ENCODE results near the gene PRR15L. TPM values are rescaled to one million over a fixed set of nuclear protein-coding genes. Genes with fewer than 3 reads are reported as not detected.
A peak's percentile ranks its signal among the peaks of the same experiment; 100 is the strongest.

Gene PRR15L
- total and polyA plus RNA-seq, 2 of the 4 experiments (the other 2 are of a cell fraction) = not detected

GRCh38 chr17:47907932-47908562, 49.6 kb downstream of the PRR15L start:
- no peaks in the 10 kb centered on the region for H3K27me3 ChIP-seq (ENCODE audit: control insufficient read depth, insufficient read depth, low read length)
- H3K36me3 ChIP-seq (ENCODE audit: control insufficient read depth, insufficient read depth, low read length) = no peaks in the 10 kb centered on the region
- DNase-seq (no peak), ATAC-seq (ENCODE audit: low read depth) (peak; percentile 24; the same call in 1 of the 2 replicates)
- no peak overlapping the region for H4K5ac ChIP-seq (ENCODE audit: low read depth, low read length)
- in situ Hi-C loops (cut with MboI; ENCODE audit: low sequenced_read_pairs) (no loop called here), intact Hi-C loops (cut with micrococcal nuclease) (no loop called here), dilution Hi-C loops (cut with HindIII; ENCODE audit: low sequenced_read_pairs, unreplicated experiment) (no loop called here)
- H3K79me1 ChIP-seq (ENCODE audit: low read depth in 1 of 2, low read length in 2 of 2) = peaks cover 25 to 59% of the 10 kb centered on the region in 2 experiments
- no peak overlapping the region for H3K4ac ChIP-seq (ENCODE audit: low read depth, low read length)
- no peak overlapping the region for H2BK120ac ChIP-seq (ENCODE audit: low read depth, low read length)
- no peak overlapping the region for H2BK15ac ChIP-seq (ENCODE audit: low read depth, low read length)
- H3K4me3 ChIP-seq (ENCODE audit: insufficient read depth, low read depth, low read length) = peak overlapping the region; percentile 8; the same call in 1 of the 2 replicates
- H3K14ac ChIP-seq (replicated peaks; ENCODE audit: low read depth, low read length) = no peak overlapping the region
- ChIA-PET CTCF (interaction anchor here (0.6 kb wide), 1 partner anchor 31 kb away, joined by 4 read pairs; no protein-coding TSS in a partner anchor), POLR2A (ENCODE audit: unreplicated experiment) (no interaction called here)
- WGBS, 2 experiments (ENCODE audit: extremely low coverage in 2 of 2, insufficient read length in 1 of 2) = no CpG with 5 or more reads among the region's 8 CpGs
- no peaks in the 10 kb centered on the region for H3K9me3 ChIP-seq (ENCODE audit: control insufficient read depth, insufficient read depth, low read length)
- H4K20me1 ChIP-seq (ENCODE audit: insufficient read depth, low read length) = peaks cover 14% of the 10 kb centered on the region; the same call in 1 of the 2 replicates
- no TSS peak for BruUV-seq (replicated peaks)
- no peak overlapping the region for H4K8ac ChIP-seq (ENCODE audit: low read depth in 2 of 2, low read length in 2 of 2)
- H3K56ac ChIP-seq (ENCODE audit: extremely low read depth, insufficient read depth, low read length) = no peak overlapping the region
- no peak overlapping the region for H2BK5ac ChIP-seq (ENCODE audit: low read depth, low read length, poor library complexity, severe bottlenecking)
- peaks cover 10% of the 10 kb centered on the region for H3K4me1 ChIP-seq (ENCODE audit: control insufficient read depth, insufficient read depth, low read length)
- no peak overlapping the region for H3K27ac ChIP-seq (ENCODE audit: insufficient read depth, low read length)
- no peak overlapping the region for H2AFZ ChIP-seq (replicated peaks; ENCODE audit: low read length, poor library complexity)
- peak overlapping the region; percentile 67; the same call in 1 of the 2 replicates for H3K4me2 ChIP-seq (ENCODE audit: low read depth, low read length)
- no peak for TF ChIP-seq ELK1 (IDR thresholded peaks at IDR 0.05; ENCODE audit: borderline replicate concordance, low read depth, low read length)
- TF ChIP-seq SMC3 (IDR thresholded peaks at IDR 0.05; ENCODE audit: low read depth, low read length) = no peak
- TF ChIP-seq CTCF (conservative IDR thresholded peaks at IDR 0.05; ENCODE audit: low read depth, low read length) = no peak
- no peak for TF ChIP-seq RCOR1 (IDR thresholded peaks at IDR 0.05; ENCODE audit: insufficient replicate concordance, low read length)
- no peak for TF ChIP-seq RAD21 (IDR thresholded peaks at IDR 0.05; ENCODE audit: low read length)
- no peak for TF ChIP-seq USF2 (IDR thresholded peaks at IDR 0.05; ENCODE audit: low read depth, low read length)
- TF ChIP-seq MXI1 (IDR thresholded peaks at IDR 0.05; ENCODE audit: borderline replicate concordance, low read depth, low read length) = no peak
- no peak for TF ChIP-seq NFE2L2 (IDR thresholded peaks at IDR 0.05; ENCODE audit: low read depth, low read length)
- no peak for TF ChIP-seq RFX5 (IDR thresholded peaks at IDR 0.05; ENCODE audit: low read depth, low read length)
- no peak for TF ChIP-seq POLR2A (IDR thresholded peaks at IDR 0.05; ENCODE audit: low read depth, low read length)
- TF ChIP-seq CEBPB (IDR thresholded peaks at IDR 0.05; ENCODE audit: low read depth, low read length) = no peak
- TF ChIP-seq FOS (IDR thresholded peaks at IDR 0.05; ENCODE audit: low read depth, low read length) = no peak
- no peak for TF ChIP-seq MAFK (IDR thresholded peaks at IDR 0.05; ENCODE audit: low read depth, low read length)
- no peak for TF ChIP-seq MAZ (IDR thresholded peaks at IDR 0.05; ENCODE audit: borderline replicate concordance, low read depth, low read length)
- H2AK5ac ChIP-seq (ENCODE audit: low read depth, low read length) = no peak overlapping the region
- no peak overlapping the region for H2AK9ac ChIP-seq (replicated peaks; ENCODE audit: low read depth, low read length, poor library complexity)
- H3K9ac ChIP-seq (ENCODE audit: low read depth, low read length) = no peak overlapping the region
- H4K91ac ChIP-seq (ENCODE audit: insufficient read depth, low read depth, low read length) = no peak overlapping the region
- H3K9me1 ChIP-seq (ENCODE audit: insufficient read depth, low read length) = peaks cover 16% of the 10 kb centered on the region
- no peak overlapping the region for H3K23ac ChIP-seq (ENCODE audit: low read depth, low read length)
- no peak overlapping the region for H2BK20ac ChIP-seq (ENCODE audit: low read depth, low read length)
- H3K18ac ChIP-seq (ENCODE audit: low read depth, low read length) = no peak overlapping the region
